ENCODE measurements around the gene RABGAP1L.
"Not testable (repeated sequence)": the region's sequence is repeated elsewhere in the genome, so short reads cannot be mapped to it uniquely, and the experiment has no call there.

RABGAP1L gene

GRCh38 chr1:174643206-174643605 is 483.9 kb downstream of the RABGAP1L start:
- TF ChIP-seq, protein P1, sequence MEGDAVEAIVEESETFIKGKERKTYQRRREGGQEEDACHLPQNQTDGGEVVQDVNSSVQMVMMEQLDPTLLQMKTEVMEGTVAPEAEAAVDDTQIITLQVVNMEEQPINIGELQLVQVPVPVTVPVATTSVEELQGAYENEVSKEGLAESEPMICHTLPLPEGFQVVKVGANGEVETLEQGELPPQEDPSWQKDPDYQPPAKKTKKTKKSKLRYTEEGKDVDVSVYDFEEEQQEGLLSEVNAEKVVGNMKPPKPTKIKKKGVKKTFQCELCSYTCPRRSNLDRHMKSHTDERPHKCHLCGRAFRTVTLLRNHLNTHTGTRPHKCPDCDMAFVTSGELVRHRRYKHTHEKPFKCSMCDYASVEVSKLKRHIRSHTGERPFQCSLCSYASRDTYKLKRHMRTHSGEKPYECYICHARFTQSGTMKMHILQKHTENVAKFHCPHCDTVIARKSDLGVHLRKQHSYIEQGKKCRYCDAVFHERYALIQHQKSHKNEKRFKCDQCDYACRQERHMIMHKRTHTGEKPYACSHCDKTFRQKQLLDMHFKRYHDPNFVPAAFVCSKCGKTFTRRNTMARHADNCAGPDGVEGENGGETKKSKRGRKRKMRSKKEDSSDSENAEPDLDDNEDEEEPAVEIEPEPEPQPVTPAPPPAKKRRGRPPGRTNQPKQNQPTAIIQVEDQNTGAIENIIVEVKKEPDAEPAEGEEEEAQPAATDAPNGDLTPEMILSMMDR (IDR thresholded peaks at IDR 0.05; ENCODE audit: insufficient read depth, low read length, missing control alignments), result no peak
- ChIA-PET POLR2A (no interaction called here), CTCF (no interaction called here)
- DNase-seq (ENCODE audit: low read depth, low spot score), result no peak
- H3K4me3 ChIP-seq (ENCODE audit: low read depth, low read length), result no peak overlapping the region

- POLR2A ChIA-PET; DNase-seq (ENCODE audit: low read depth, low spot score); H3K4me3 ChIP-seq (ENCODE audit: low read depth, low read length); CTCF ChIA-PET: not testable (repeated sequence)
These were observed 490.3 kb downstream of the RABGAP1L start for GRCh38 chr1:174649572-174649971.

DNA sequence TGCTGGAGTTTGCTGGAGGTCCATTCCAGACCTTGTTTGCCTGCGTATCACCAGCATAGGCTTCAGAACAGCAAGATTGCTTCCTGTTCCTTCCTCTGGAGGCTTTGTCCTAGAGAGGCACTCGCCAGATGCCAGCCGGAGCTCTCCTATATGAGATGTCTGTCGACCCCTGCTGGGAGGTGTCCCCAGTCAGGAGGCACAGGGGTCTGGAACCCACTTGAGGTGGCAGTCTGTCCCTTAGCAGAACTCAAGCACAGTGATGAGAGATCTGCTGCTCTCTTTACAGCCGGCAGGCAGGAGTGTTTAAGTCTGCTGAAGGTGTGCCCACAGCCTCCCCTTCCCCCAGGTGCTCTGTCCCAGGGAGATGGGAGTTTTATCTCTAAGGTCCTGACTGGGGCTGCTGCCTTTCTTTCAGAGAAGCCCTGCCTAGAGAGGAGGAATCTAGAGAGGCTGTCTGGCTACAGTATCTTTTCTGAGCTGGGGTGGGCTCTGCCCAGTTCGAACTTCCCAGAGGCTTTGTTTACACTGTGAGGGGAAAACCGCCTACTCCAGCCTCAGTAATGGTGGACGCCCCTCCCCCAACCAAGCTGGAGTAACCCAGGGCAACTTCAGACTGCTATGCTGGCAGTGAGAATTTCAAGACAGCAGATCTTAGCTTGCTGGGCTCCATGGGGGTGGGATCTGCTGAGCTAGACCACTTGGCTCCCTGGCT is 493.4 kb downstream of the RABGAP1L start:
- ChIA-PET POLR2A (no interaction called here), CTCF (no interaction called here)
- TF ChIP-seq, protein P1 (IDR thresholded peaks at IDR 0.05; ENCODE audit: insufficient read depth, low read length, missing control alignments), result no peak
- DNase-seq (ENCODE audit: low read depth, low spot score), result no peak
- no peak overlapping the region for H3K4me3 ChIP-seq (ENCODE audit: low read depth, low read length)

GRCh38 chr1:174654560-174654959 is 495.2 kb downstream of the RABGAP1L start:
- no peak for DNase-seq (ENCODE audit: low read depth, low spot score)
- TF ChIP-seq, protein P1 (IDR thresholded peaks at IDR 0.05; ENCODE audit: insufficient read depth, low read length, missing control alignments), result no peak
- H3K4me3 ChIP-seq (ENCODE audit: low read depth, low read length), result no peak overlapping the region
- CTCF ChIA-PET, result no interaction called here
- POLR2A ChIA-PET, result no interaction called here

- no peak for DNase-seq (ENCODE audit: low read depth, low spot score)
- ChIA-PET POLR2A (no interaction called here), CTCF (no interaction called here)
- TF ChIP-seq, protein P1 (IDR thresholded peaks at IDR 0.05; ENCODE audit: insufficient read depth, low read length, missing control alignments), result no peak
- H3K4me3 ChIP-seq (ENCODE audit: low read depth, low read length), result no peak overlapping the region
These were observed 497.2 kb downstream of the RABGAP1L start for GRCh38 chr1:174656409-174657059.

- TF ChIP-seq, protein P1 (IDR thresholded peaks at IDR 0.05; ENCODE audit: insufficient read depth, low read length, missing control alignments), result no peak
- DNase-seq (ENCODE audit: low read depth, low spot score), result no peak
- H3K4me3 ChIP-seq (ENCODE audit: low read depth, low read length), result no peak overlapping the region
- ChIA-PET CTCF (no interaction called here), POLR2A (no interaction called here)
These were observed 498.1 kb downstream of the RABGAP1L start for GRCh38 chr1:174657411-174657810.

DNA sequence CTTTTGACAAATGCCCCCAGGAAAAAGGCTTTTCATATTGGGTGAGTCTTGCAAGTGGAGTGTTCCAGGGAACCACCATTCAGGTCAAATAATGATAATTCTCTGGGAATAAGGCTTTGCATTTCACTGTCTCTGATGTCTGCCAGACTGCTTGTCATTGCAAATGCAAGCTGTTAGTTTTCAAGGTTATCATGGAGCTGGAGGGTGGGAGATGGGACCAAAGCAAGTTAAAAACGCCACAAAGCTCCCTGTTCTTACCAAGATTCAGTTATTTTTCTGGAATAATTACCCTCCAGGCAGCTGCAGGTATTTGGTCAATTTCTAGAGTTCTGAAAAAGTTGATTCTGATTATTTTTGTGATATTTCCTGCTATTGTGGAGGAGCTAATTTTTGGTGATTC is 498.6 kb downstream of the RABGAP1L start:
- H3K4me3 ChIP-seq (ENCODE audit: low read depth, low read length), result no peak overlapping the region
- TF ChIP-seq, protein P1 (IDR thresholded peaks at IDR 0.05; ENCODE audit: insufficient read depth, low read length, missing control alignments), result no peak
- ChIA-PET CTCF (no interaction called here), POLR2A (no interaction called here)
- no peak for DNase-seq (ENCODE audit: low read depth, low spot score)
